HT1080 (cell line): ENCODE data around the gene GGTLC2. TPM values are rescaled to one million over a fixed set of nuclear protein-coding genes. Genes with fewer than 3 reads are reported as not detected.
"Not testable (repeated sequence)": the region's sequence is repeated elsewhere in the genome, so short reads cannot be mapped to it uniquely, and the experiment has no call there.

ENCODE experiments used
- DNase-seq: peaks from one replicate; pipeline ENCODE4 v3.0.0-alpha.2; 2015; ENCODE audit warnings: low read depth
- total RNA-seq: library from RNA; depleted of rRNA; stranded (reverse); fragments of >200 nt; shearing (Covaris generic); gene quantifications from 2 replicates; pipeline ENCODE4 v1.2.3, GENCODE V29; 2014

GGTLC2 gene
- total RNA-seq, 1 experiment from 2014 or later, result not detected

GRCh38 chr22:22636260-22636659 is 8.2 kb upstream of the GGTLC2 start:
- peak; percentile 17 for DNase-seq

- not testable (repeated sequence) for DNase-seq
Measured at GRCh38 chr22:22638313-22638712, 6.1 kb upstream of the GGTLC2 start.

GRCh38 chr22:22642255-22642654 is 2.2 kb upstream of the GGTLC2 start:
- not testable (repeated sequence) for DNase-seq

DNA sequence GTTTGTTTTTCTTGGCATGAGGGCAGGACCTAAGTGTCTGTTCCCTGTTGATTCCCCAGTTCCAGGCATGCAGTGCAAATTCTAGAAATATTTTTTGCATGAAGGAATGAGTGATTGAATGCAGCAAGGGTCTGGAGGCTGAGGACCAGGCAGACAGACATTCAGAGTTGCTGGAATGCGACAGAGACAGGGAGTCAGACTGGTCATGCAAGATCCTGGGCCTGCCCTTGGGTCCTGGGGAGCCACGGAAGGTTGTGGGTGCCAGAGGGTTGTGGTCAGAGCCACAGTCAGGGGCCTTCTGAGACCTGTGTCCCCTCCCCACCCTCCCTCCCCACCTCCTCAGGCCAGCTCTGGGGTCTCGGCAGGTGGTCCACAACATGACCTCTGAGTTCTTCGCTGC is 1.6 kb downstream of the GGTLC2 start:
- DNase-seq, result not testable (repeated sequence)

- DNase-seq, result not testable (repeated sequence)
Measured at GRCh38 chr22:22647952-22648351, 3.5 kb downstream of the GGTLC2 start.

GRCh38 chr22:22648863-22649536 is 4.6 kb downstream of the GGTLC2 start:
- not testable (repeated sequence) for DNase-seq

DNA sequence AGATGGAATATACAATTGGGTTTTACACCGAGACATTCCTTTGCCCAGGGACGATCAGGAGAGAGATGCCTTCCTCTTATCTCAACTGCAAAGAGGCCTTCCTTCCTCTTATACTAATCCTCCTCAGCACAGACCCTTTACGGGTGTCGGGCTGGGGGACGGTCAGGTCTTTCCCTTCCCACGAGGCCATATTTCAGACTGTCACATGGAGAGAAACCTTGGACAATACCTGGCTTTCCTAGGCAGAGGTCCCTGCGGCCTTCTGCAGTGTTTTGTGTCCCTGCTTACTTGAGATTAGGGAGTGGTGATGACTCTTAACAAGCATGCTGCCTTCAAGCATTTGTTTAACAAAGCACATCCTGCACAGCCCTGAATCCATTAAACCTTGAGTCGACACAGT is 5.3 kb downstream of the GGTLC2 start:
- not testable (repeated sequence) for DNase-seq

DNA sequence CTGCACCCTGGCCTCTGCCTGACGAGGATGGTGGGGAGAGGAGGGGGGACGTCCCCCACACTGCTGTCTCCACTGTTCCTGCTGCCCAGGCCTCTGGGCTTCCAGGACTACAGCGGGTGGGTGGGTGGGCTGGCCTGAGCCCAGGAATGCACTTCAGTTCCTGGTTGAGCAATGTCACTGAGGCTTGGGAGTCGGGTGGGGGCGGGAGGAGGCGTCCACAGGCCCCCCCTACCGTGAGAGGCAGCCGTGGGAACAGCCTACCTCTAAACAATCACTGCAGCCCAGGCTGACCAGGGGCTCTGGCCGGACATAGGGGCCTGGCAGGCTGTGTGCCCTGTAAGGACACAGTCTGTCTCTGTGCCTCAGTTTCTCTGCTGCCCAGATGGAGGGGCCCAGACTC is 6.0 kb downstream of the GGTLC2 start:
- not testable (repeated sequence) for DNase-seq

- DNase-seq, result not testable (repeated sequence)
Measured at GRCh38 chr22:22650803-22651515, 6.5 kb downstream of the GGTLC2 start.

GRCh38 chr22:22651593-22651992 is 7.2 kb downstream of the GGTLC2 start:
- DNase-seq, result not testable (repeated sequence)

GRCh38 chr22:22652102-22652501 is 7.7 kb downstream of the GGTLC2 start:
- DNase-seq, result not testable (repeated sequence)

GRCh38 chr22:22652573-22652972 is 8.2 kb downstream of the GGTLC2 start:
- not testable (repeated sequence) for DNase-seq

- DNase-seq, result not testable (repeated sequence)
Measured at GRCh38 chr22:22653677-22654381, 9.4 kb downstream of the GGTLC2 start.

- DNase-seq, result no peak
Measured at GRCh38 chr22:22655452-22656290, 11.3 kb downstream of the GGTLC2 start.

DNA sequence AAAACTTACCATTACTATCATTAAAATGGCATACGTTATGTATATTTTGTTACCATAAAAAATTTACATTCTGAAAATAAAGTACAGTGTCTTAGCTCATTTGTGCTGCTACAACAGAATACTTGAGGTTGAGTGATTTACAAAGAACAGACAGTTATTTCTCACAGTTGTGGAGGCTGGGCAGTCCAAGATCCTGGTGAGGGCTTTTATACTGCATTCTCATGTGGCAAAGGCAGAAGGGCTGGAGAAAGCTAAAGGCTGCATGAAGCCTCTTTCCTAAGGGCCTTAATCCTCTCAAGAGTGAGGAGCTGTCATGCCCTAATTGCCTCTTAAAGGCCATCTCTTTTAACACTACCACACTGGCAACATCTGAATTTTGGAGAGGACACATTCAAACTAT is 13.3 kb downstream of the GGTLC2 start:
- no peak for DNase-seq

DNA sequence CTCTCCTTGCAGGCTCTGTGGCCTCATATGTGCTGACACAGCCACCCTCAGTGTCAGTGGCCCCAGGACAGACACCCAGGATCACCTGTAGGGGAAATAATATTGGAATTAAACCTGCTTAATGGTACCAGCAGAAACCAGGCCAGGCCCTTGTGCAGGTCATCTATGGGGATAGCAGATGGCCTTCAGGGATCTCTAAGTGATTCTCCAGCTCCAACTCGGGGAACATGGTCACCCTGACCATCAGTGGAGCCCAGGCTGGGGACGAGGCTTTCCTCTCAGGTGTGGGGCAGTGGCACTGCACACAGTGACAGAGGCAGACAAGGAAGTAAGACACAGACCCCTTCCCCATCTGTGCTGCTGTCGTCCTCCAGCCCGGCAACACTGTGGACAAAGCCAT is 16.9 kb downstream of the GGTLC2 start:
- DNase-seq, result no peak

DNA sequence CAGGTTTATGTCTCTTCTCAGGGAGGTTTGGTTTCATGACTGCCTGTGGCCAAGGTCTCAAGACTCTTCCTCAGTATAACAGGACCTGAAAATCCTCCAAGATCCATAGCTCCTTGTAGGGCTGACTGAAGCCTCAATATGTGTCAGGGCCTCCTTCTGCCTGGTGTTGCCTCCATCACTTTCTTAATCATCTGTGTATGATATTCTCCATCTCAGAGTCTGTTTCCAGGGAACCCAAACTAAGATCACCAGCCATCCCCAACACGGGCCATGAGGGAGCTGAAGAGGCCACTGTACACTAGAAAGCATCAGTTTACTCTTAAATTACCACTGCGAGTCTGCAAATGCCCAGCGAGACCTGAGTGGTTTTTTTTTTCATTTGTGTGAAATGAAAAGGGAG is 17.7 kb downstream of the GGTLC2 start:
- no peak for DNase-seq

DNA sequence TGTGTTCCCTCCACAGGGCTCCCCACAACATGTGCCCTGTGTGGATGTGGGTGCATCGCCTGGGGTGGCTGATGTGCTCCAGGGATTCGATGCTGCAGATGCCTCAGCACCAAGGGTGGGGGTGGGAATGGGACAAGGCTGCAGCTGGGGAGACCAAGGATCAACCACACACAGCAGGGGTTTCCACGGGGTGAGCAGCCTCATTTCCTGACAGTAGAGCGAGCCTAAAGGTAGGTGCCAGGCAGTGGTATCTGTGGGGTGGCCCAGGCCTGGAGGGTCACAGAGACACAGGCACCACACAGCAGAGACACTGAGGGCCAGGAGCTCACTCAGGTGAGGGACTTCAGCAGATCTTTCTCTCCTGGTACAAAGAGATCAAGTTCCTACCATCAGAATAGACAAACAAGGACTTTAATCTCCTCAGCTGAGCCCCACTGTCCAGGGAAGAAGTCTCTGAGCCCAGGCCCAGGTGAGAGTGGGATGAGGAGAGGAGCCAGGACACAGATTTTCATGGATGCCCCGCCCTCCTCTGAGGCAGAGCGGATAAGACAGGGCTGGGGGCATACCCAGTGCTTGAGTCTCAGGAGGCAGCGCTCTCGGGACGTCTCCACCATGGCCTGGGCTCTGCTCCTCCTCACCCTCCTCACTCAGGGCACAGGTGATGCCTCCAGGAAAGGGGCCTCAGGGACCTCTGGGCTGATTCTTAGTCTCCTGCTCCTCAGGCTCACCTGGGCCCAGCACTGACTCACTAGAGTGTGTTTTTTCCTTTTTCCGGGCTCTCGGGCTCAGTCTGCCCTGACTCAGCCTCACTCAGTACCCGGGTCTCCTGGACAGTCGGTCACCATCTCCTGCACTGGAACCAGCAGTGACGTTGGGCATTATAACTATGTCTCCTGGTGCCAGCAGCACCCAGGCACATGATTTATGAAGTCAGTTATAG is 19.7 kb downstream of the GGTLC2 start:
- DNase-seq, result no peak

DNA sequence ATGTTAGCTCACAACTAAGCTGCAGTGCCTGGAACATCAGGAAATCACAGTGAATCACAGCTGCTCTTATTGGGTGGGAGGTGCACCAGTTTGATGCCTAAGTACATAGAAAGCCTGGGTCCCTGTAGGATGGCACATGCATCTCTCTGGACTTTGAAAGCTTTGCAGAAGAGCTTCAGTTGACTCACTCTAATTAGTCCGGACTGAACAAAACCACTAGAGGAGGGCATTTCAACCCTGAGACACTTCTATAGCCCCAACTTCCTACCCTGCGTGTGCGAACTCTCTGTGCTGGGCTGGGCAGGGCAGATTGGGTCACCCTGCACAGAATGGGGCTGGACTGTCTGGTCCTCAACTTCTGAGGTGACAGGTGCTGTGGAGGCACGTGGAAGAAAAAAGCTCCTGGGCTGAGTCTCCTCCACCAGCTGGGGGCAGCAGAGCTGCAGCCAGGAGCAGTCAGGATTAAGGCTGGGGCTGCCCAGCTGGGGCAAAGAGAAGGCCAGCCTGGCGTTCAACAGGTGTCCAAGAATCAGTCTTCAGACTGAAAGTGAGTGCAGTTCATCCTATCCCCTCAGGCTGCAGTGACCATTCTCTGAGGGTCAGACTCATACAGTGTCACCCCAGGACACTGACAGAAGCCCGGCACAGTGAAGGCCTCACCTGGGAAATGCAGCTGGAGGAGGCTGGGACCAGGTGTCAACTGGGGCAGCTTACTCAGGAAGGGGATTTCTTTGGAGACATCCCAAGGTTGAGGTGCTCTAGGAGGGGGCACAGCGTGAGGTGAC is 22.1 kb downstream of the GGTLC2 start:
- peak; percentile 39 for DNase-seq
